Left ventricle myocardium inferior (tissue), 1 donor: Measurements from ENCODE around the gene SERPINB4. TPM values are rescaled to one million over a fixed set of nuclear protein-coding genes. Genes with fewer than 3 reads are reported as not detected.

ENCODE experiments used
- DNase-seq: peaks from one replicate; pipeline ENCODE4 v3.0.0-alpha.2; 2020
- H3K27ac ChIP-seq: fragments of 200-600 bp; replicated peaks from 2 replicates; pipeline ENCODE4 v1.8.0; 2021
- H3K27me3 ChIP-seq: fragments of 200-600 bp; 2 replicates; pipeline ENCODE4 v1.8.0; 2021; ENCODE audit warnings: low read depth
- H3K36me3 ChIP-seq: fragments of 200-600 bp; 2 replicates; pipeline ENCODE4 v1.8.0; 2021
- H3K4me1 ChIP-seq: fragments of 200-600 bp; 2 replicates; pipeline ENCODE4 v1.8.0; 2021
- H3K4me3 ChIP-seq: fragments of 200-600 bp; 2 replicates; pipeline ENCODE4 v1.8.0; 2021; ENCODE audit warnings: mild to moderate bottlenecking, moderate library complexity
- H3K9me3 ChIP-seq: fragments of 200-600 bp; replicated peaks from 2 replicates; pipeline ENCODE4 v1.8.0; 2021
- CTCF ChIP-seq: fragments of 200-600 bp; IDR thresholded peaks from 2 replicates; pipeline ENCODE4 v1.8.0; 2021; ENCODE audit warnings: antibody characterized with exemption, mild to moderate bottlenecking, borderline replicate concordance
- intact Hi-C: fragments of 100-400 bp; cut with micrococcal nuclease; formaldehyde crosslinking; loops from one replicate; pipeline ENCODE4 v1.11.0; 2022
- total RNA-seq: library from RNA; stranded (reverse); fragmentation: NEBNext Ultra II Directional; extraction: Animal tissue kit (Norgen Biotek cat#: 25700); gene quantifications from one replicate; pipeline ENCODE4 v1.2.1, GENCODE V29; 2021
- donor health status: DM: no; HTN: yes; CAD: no; lungs with severe emphysema.

SERPINB4 gene
- total RNA-seq, 1 donor from 2014 or later: not detected

DNA sequence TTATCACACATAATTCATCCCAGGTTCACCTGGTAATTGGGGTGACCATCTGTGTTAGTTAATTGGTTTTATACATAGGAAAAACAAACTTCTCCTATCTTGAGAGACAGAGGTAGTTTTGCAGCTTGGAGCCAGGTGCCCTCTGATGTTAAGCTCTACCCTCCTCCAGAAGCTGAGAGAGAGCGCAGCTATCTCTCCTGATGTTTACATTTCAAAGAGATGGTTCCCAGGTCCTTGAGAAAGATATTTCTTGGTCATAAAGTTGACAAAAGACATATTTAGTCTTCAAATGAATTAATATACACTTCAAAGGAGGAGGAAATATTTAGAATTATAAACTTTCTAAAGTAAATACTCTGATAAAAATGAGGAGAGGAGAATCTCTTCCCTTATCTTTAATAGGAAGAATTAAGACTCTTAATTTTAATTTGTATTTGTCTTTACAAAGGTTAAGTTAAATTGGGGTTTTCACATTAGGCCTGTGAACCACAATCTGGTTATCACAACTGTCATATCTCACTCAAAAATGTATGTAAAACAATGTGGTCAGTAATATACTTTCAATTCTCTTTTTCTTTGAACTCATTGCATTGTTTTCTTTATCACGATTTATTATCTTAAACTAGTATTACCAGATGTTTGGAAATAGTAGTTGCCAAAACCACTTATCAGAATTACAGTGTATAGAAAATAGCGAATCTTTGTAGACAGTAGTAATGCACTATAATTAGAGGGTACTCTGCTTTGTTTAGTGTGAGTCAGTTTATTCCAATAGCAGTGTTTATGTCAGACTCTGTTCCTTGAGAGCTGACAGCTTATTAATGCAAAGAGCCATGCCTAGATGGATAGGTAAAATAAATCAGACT, 26.8 kb downstream of the SERPINB4 start:
- Histone ChIP-seq H3K4me3 (no peak overlapping the region), H3K27me3 (no peaks in the 10 kb centered on the region), H3K4me1 (no peaks in the 10 kb centered on the region), H3K36me3 (no peaks in the 10 kb centered on the region), H3K27ac (no peak overlapping the region), H3K9me3 (peaks cover 29% of the 10 kb centered on the region)
- no peak for TF ChIP-seq CTCF
- DNase-seq: no peak
- intact Hi-C loops: no loop called here

DNA sequence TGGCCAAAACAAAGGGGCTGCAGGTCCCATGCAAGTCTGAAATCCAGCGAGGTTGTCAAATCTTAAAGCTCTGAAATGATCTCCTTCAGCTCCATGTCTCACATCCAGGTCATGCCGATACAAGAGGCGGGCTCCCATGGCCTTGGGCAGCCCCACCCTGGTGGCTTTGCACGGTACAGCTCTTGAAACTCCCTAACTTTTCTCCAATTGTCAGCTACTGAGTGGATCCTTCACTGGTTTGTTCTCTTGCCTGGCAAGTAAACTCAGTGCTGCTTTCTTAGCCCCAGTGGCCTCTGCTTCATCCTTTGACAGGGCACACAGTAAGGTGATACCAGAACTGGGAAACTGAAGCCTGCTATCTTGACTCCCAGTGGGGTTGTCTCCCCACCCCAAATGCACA, 30.6 kb downstream of the SERPINB4 start:
- no peak for DNase-seq
- Histone ChIP-seq H3K4me1 (no peaks in the 10 kb centered on the region), H3K9me3 (no peaks in the 10 kb centered on the region), H3K4me3 (no peak overlapping the region), H3K36me3 (no peaks in the 10 kb centered on the region), H3K27ac (no peak overlapping the region), H3K27me3 (no peaks in the 10 kb centered on the region)
- TF ChIP-seq CTCF: no peak
- intact Hi-C loops: no loop called here

GRCh38 chr18:63606526-63606925, 37.5 kb downstream of the SERPINB4 start:
- intact Hi-C loops: no loop called here
- TF ChIP-seq CTCF: no peak
- Histone ChIP-seq H3K4me3 (no peak overlapping the region), H3K36me3 (no peaks in the 10 kb centered on the region), H3K4me1 (no peaks in the 10 kb centered on the region), H3K27ac (no peak overlapping the region), H3K27me3 (no peaks in the 10 kb centered on the region), H3K9me3 (no peaks in the 10 kb centered on the region)
- no peak for DNase-seq

DNA sequence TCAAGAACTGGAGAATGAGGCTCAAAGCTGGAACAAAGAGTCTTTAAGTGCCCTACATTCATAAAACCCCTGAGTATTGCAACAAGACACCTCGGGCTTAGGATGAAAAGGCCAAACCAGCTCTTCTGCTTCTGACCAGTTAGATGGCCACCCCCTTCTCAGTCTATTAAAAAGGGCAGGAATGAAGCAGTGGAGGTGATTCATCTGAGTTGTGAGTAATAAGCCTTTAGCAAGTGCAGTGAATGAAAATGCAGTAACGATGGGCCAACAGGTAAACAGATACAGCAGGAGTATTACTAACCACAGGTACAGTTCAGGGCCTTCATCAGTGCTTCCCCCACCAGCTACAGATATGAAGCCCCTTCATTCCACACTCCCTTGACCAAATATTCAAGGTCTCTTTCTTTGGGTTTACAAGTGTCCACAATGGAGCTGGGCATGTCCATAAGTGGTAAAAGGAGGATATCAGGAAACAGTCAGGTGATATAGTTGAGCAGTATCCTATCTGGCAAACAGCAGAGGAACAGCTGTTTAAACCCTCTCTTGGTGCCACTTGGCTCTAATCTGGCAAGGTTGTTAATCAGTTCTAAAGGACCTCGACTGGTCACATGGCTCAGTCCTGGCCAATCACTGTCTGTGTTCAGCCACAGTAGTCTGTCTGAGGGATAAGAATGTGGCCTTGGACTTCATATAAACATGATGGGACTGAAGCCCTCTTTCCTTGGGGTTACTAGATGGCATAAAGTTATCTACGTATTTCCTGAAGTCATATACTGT, 39.1 kb downstream of the SERPINB4 start:
- Histone ChIP-seq H3K36me3 (no peaks in the 10 kb centered on the region), H3K9me3 (peaks cover 9% of the 10 kb centered on the region), H3K4me1 (no peaks in the 10 kb centered on the region), H3K4me3 (no peak overlapping the region), H3K27me3 (no peaks in the 10 kb centered on the region), H3K27ac (no peak overlapping the region)
- DNase-seq: no peak
- TF ChIP-seq CTCF: no peak
- intact Hi-C loops: no loop called here

DNA sequence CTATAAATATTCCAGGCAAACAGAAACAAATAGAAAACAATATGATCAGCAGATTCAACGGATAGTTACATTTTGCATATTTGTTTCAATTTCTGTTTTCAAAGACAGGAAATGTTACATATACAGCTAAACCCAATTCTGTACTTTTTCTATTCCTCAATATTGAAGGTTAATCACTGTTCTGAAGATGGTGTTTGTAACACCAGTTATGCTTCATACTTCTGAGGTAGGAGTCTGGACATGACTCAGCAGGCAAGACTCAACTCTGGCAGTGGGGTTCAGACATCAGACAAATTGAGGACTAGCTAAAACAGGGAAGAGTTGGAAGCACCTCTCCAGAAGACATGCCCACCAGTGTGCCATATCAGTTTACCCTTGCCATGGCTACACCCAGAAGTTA, 40.3 kb downstream of the SERPINB4 start:
- no peak for DNase-seq
- intact Hi-C loops: no loop called here
- no peak for TF ChIP-seq CTCF
- H3K36me3 ChIP-seq: no peaks in the 10 kb centered on the region
- no peak overlapping the region for H3K27ac ChIP-seq
- H3K9me3 ChIP-seq: peaks cover 9% of the 10 kb centered on the region
- no peaks in the 10 kb centered on the region for H3K27me3 ChIP-seq
- H3K4me1 ChIP-seq: no peaks in the 10 kb centered on the region
- no peak overlapping the region for H3K4me3 ChIP-seq
